Measurements from ENCODE around the gene ATP8A1. TPM values are rescaled to one million over a fixed set of nuclear protein-coding genes. Genes with fewer than 3 reads are reported as not detected.

Gene ATP8A1
- polyA plus RNA-seq, 12 donors: 5.7 to 18.2 (median 11.0) TPM; not detected in 1

GRCh38 chr4:42573249-42573648 lies 83.7 kb downstream of the ATP8A1 start:
- no peak for DNase-seq

GRCh38 chr4:42570221-42570620 lies 86.7 kb downstream of the ATP8A1 start:
- peak; percentile 4 for DNase-seq

- DNase-seq: peak; percentile 65
Observed at GRCh38 chr4:42568610-42569207, 88.2 kb downstream of the ATP8A1 start.

- DNase-seq: no peak
Observed at GRCh38 chr4:42566835-42567234, 90.1 kb downstream of the ATP8A1 start.

- DNase-seq: no peak
Observed at GRCh38 chr4:42562016-42562415, 94.9 kb downstream of the ATP8A1 start.

GRCh38 chr4:42561031-42561430 lies 95.9 kb downstream of the ATP8A1 start:
- DNase-seq: no peak

- DNase-seq: no peak
Observed at GRCh38 chr4:42560467-42560861, 96.4 kb downstream of the ATP8A1 start.

GRCh38 chr4:42558156-42558555 lies 98.7 kb downstream of the ATP8A1 start:
- DNase-seq: no peak

GRCh38 chr4:42555828-42556227 lies 101.1 kb downstream of the ATP8A1 start:
- DNase-seq: no peak

GRCh38 chr4:42554072-42554471 lies 102.8 kb downstream of the ATP8A1 start:
- no peak for DNase-seq

- DNase-seq: no peak
Observed at GRCh38 chr4:42549896-42550295, 107.0 kb downstream of the ATP8A1 start.

- no peak for DNase-seq
Observed at GRCh38 chr4:42547805-42548204, 109.1 kb downstream of the ATP8A1 start.

- DNase-seq: no peak
Observed at GRCh38 chr4:42543762-42544161, 113.1 kb downstream of the ATP8A1 start.

- DNase-seq: no peak
Observed at GRCh38 chr4:42543126-42543525, 113.8 kb downstream of the ATP8A1 start.

GRCh38 chr4:42541647-42542046 lies 115.3 kb downstream of the ATP8A1 start:
- DNase-seq: no peak

- DNase-seq: no peak
Observed at GRCh38 chr4:42533042-42533441, 123.9 kb downstream of the ATP8A1 start.

GRCh38 chr4:42531341-42532030 lies 125.4 kb downstream of the ATP8A1 start:
- DNase-seq: no peak

GRCh38 chr4:42523066-42523718 lies 133.7 kb downstream of the ATP8A1 start:
- no peak for DNase-seq

- peak; percentile 74 for DNase-seq
Observed at GRCh38 chr4:42519803-42520417, 137.0 kb downstream of the ATP8A1 start.

- DNase-seq: no peak
Observed at GRCh38 chr4:42515156-42515884, 141.6 kb downstream of the ATP8A1 start.

GRCh38 chr4:42513748-42514492 lies 143.0 kb downstream of the ATP8A1 start:
- DNase-seq: no peak

Measured in muscle of arm (tissue), 12 donors.